Dedifferentiated amniotic fluid mesenchymal stem cell (primary cell): ENCODE measurements around the gene SPRY2.

ENCODE experiments used
- DNase-seq: peaks from one replicate; pipeline ENCODE4 v3.0.0-alpha.2; 2016; ENCODE audit errors: extremely low spot score

SPRY2 gene

GRCh38 chr13:80313668-80314256 is 27.2 kb downstream of the SPRY2 start:
- DNase-seq, result no peak

GRCh38 chr13:80312967-80313366 is 28.0 kb downstream of the SPRY2 start:
- DNase-seq, result no peak

- no peak for DNase-seq
These were observed 28.8 kb downstream of the SPRY2 start for GRCh38 chr13:80312012-80312704.

- DNase-seq, result no peak
These were observed 31.0 kb downstream of the SPRY2 start for GRCh38 chr13:80309926-80310325.

GRCh38 chr13:80307401-80307987 is 33.4 kb downstream of the SPRY2 start:
- DNase-seq, result no peak

- DNase-seq, result no peak
These were observed 34.5 kb downstream of the SPRY2 start for GRCh38 chr13:80306337-80306972.

- DNase-seq, result no peak
These were observed 35.2 kb downstream of the SPRY2 start for GRCh38 chr13:80305737-80306136.

GRCh38 chr13:80303225-80303811 is 37.6 kb downstream of the SPRY2 start:
- no peak for DNase-seq

GRCh38 chr13:80299046-80299445 is 41.9 kb downstream of the SPRY2 start:
- no peak for DNase-seq

GRCh38 chr13:80297503-80297902 is 43.4 kb downstream of the SPRY2 start:
- DNase-seq, result no peak

GRCh38 chr13:80297094-80297493 is 43.8 kb downstream of the SPRY2 start:
- DNase-seq, result no peak

GRCh38 chr13:80296638-80297037 is 44.3 kb downstream of the SPRY2 start:
- no peak for DNase-seq

GRCh38 chr13:80290591-80290990 is 50.3 kb downstream of the SPRY2 start:
- DNase-seq, result no peak
